Ishikawa (cell line): Measurements from ENCODE around the gene TUBGCP5.

ENCODE experiments used
- CEBPB ChIP-seq: IDR thresholded peaks from 2 replicates; pipeline ENCODE4 v1.6.1; 2012
- CREB1 ChIP-seq: IDR thresholded peaks from 2 replicates; pipeline ENCODE4 v1.6.1; 2012; ENCODE audit warnings: low read depth
- EGR1 ChIP-seq: IDR thresholded peaks from 2 replicates; pipeline ENCODE4 v1.6.1; 2012
- EP300 ChIP-seq: IDR thresholded peaks from 2 replicates; pipeline ENCODE4 v1.6.1; 2012; ENCODE audit warnings: borderline replicate concordance
- FOXM1 ChIP-seq: IDR thresholded peaks from 2 replicates; pipeline ENCODE4 v1.6.1; 2012; ENCODE audit warnings: low read depth, borderline replicate concordance
- MAX ChIP-seq: IDR thresholded peaks from 2 replicates; pipeline ENCODE4 v1.6.1; 2012
- NFIC ChIP-seq: IDR thresholded peaks from 2 replicates; pipeline ENCODE4 v1.6.1; 2012
- RAD21 ChIP-seq: IDR thresholded peaks from 2 replicates; pipeline ENCODE4 v1.6.1; 2012; ENCODE audit warnings: low read depth
- REST ChIP-seq: IDR thresholded peaks from 2 replicates; pipeline ENCODE4 v1.6.1; 2012; ENCODE audit warnings: low read depth, mild to moderate bottlenecking
- TAF1 ChIP-seq: IDR thresholded peaks from 2 replicates; pipeline ENCODE4 v1.6.1; 2012; ENCODE audit warnings: low read depth, mild to moderate bottlenecking
- TCF12 ChIP-seq: IDR thresholded peaks from 2 replicates; pipeline ENCODE4 v1.6.1; 2012; ENCODE audit warnings: low read depth
- TEAD4 ChIP-seq: IDR thresholded peaks from 2 replicates; pipeline ENCODE4 v1.6.1; 2012
- USF1 ChIP-seq: IDR thresholded peaks from 2 replicates; pipeline ENCODE4 v1.6.1; 2012
- YY1 ChIP-seq: IDR thresholded peaks from 2 replicates; pipeline ENCODE4 v1.6.1; 2012; ENCODE audit warnings: low read depth
- ZBTB7A ChIP-seq: IDR thresholded peaks from 2 replicates; pipeline ENCODE4 v1.6.1; 2012; ENCODE audit warnings: low read depth

TUBGCP5 gene

GRCh38 chr15:22980189-22981050 lies 58.9 kb downstream of the TUBGCP5 start, which contains the start of gene CYFIP1:
TSS of gene CYFIP1 (minus strand) at chr15:22980368. CDS start at chr15:22947285, 33,083 bp downstream.
- TF ChIP-seq NFIC: peak; percentile 77
- TF ChIP-seq ZBTB7A: peak; percentile 79
- peak; percentile 64 for TF ChIP-seq TEAD4
- TF ChIP-seq TAF1: peak; percentile 67; the same call in 1 of the 2 replicates
- TF ChIP-seq YY1: no peak
- TF ChIP-seq FOXM1: no peak

GRCh38 chr15:22979238-22980188 lies 59.9 kb downstream of the TUBGCP5 start:
- TF ChIP-seq EGR1 (peak; percentile 78), TCF12 (no peak), MAX (peak; percentile 60), YY1 (no peak), TAF1 (no peak), CREB1 (no peak), USF1 (no peak), RAD21 (no peak), TEAD4 (peak; percentile 41), ZBTB7A (no peak), NFIC (0 out of 2 replicates have a peak, but pooled peaks have one; percentile 9), FOXM1 (no peak), EP300 (no peak), REST (no peak), CEBPB (no peak)

GRCh38 chr15:22978691-22979237 lies 60.6 kb downstream of the TUBGCP5 start:
- no peak for TF ChIP-seq TAF1
- no peak for TF ChIP-seq FOXM1
- TF ChIP-seq MAX: no peak
- TF ChIP-seq REST: no peak
- no peak for TF ChIP-seq CREB1
- no peak for TF ChIP-seq YY1
- no peak for TF ChIP-seq EGR1
- TF ChIP-seq USF1: no peak
- no peak for TF ChIP-seq NFIC
- TF ChIP-seq CEBPB: no peak
- TF ChIP-seq RAD21: no peak
- TF ChIP-seq TEAD4: no peak

- TF ChIP-seq TCF12 (no peak), CREB1 (no peak)
These were observed 64.6 kb downstream of the TUBGCP5 start for GRCh38 chr15:22974745-22975144.

- TF ChIP-seq CREB1: no peak
- no peak for TF ChIP-seq ZBTB7A
These were observed 65.4 kb downstream of the TUBGCP5 start for GRCh38 chr15:22973987-22974386.
